Liver (tissue), 3 donors: ENCODE measurements around the gene KCTD5.

Experiments used
- ATF3 ChIP-seq: IDR thresholded peaks from 2 replicates; pipeline ENCODE4 v1.6.1; 2016; ENCODE audit warnings: antibody characterized with exemption
- CTCF ChIP-seq: fragments of 150-350 bp; IDR thresholded peaks from 2 replicates; pipeline ENCODE4 v1.5.1; 2017; ENCODE audit warnings: improper control_type of control experiment, low read depth, low read length; ENCODE audit not compliant: missing input control
- FOXA1 ChIP-seq: IDR thresholded peaks from 2 replicates; pipeline ENCODE4 v1.6.1; 2016; ENCODE audit warnings: antibody characterized with exemption
- FOXA2 ChIP-seq: IDR thresholded peaks from 2 replicates; pipeline ENCODE4 v1.6.1; 2016; ENCODE audit warnings: antibody characterized with exemption
- HNF4A ChIP-seq, 2 donors: conservative IDR thresholded peaks; 2 replicates each; pipeline ENCODE4 v1.6.1; 2016; ENCODE audit warnings: antibody characterized with exemption in 2 of 2, mild to moderate bottlenecking in 2 of 2
- JUND ChIP-seq, 2 donors: IDR thresholded peaks; 2 replicates each; pipeline ENCODE4 v1.6.1; 2016; ENCODE audit warnings: antibody characterized with exemption in 2 of 2
- RAD21 ChIP-seq, 2 donors: IDR thresholded peaks; 2 replicates each; pipeline ENCODE4 v1.6.1; 2016; ENCODE audit warnings: antibody characterized with exemption in 2 of 2, mild to moderate bottlenecking in 2 of 2
- RXRA ChIP-seq, 2 donors: IDR thresholded peaks; 2 replicates each; pipeline ENCODE4 v1.6.1; 2017 to 2018; ENCODE audit warnings: antibody characterized with exemption in 2 of 2, mild to moderate bottlenecking in 1 of 2
- SP1 ChIP-seq: IDR thresholded peaks from 2 replicates; pipeline ENCODE4 v1.6.1; 2018; ENCODE audit warnings: antibody characterized with exemption, mild to moderate bottlenecking
- TAF1 ChIP-seq: conservative IDR thresholded peaks from 2 replicates; pipeline ENCODE4 v1.6.1; 2016; ENCODE audit warnings: antibody characterized with exemption, mild to moderate bottlenecking
- YY1 ChIP-seq: IDR thresholded peaks from 2 replicates; pipeline ENCODE4 v1.6.1; 2016; ENCODE audit warnings: antibody characterized with exemption, mild to moderate bottlenecking
- TF ChIP-seq, protein P1 (sequence below): IDR thresholded peaks from 2 replicates; pipeline ENCODE4 v1.6.1; 2016; ENCODE audit warnings: antibody characterized with exemption, mild to moderate bottlenecking
- TF ChIP-seq, protein P2 (sequence below): IDR thresholded peaks from 2 replicates; pipeline ENCODE4 v1.6.1; 2016; ENCODE audit warnings: antibody characterized with exemption
- TF ChIP-seq, protein P3 (sequence below): IDR thresholded peaks from 2 replicates; pipeline ENCODE4 v1.6.1; 2016; ENCODE audit warnings: antibody characterized with exemption
- donor health status: healthy.
- donor health status: healthy.

- TF ChIP-seq CTCF = no peak
- TF ChIP-seq, protein P1, sequence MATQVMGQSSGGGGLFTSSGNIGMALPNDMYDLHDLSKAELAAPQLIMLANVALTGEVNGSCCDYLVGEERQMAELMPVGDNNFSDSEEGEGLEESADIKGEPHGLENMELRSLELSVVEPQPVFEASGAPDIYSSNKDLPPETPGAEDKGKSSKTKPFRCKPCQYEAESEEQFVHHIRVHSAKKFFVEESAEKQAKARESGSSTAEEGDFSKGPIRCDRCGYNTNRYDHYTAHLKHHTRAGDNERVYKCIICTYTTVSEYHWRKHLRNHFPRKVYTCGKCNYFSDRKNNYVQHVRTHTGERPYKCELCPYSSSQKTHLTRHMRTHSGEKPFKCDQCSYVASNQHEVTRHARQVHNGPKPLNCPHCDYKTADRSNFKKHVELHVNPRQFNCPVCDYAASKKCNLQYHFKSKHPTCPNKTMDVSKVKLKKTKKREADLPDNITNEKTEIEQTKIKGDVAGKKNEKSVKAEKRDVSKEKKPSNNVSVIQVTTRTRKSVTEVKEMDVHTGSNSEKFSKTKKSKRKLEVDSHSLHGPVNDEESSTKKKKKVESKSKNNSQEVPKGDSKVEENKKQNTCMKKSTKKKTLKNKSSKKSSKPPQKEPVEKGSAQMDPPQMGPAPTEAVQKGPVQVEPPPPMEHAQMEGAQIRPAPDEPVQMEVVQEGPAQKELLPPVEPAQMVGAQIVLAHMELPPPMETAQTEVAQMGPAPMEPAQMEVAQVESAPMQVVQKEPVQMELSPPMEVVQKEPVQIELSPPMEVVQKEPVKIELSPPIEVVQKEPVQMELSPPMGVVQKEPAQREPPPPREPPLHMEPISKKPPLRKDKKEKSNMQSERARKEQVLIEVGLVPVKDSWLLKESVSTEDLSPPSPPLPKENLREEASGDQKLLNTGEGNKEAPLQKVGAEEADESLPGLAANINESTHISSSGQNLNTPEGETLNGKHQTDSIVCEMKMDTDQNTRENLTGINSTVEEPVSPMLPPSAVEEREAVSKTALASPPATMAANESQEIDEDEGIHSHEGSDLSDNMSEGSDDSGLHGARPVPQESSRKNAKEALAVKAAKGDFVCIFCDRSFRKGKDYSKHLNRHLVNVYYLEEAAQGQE = no peak
- TF ChIP-seq, protein P2, sequence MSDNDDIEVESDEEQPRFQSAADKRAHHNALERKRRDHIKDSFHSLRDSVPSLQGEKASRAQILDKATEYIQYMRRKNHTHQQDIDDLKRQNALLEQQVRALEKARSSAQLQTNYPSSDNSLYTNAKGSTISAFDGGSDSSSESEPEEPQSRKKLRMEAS = no peak
- TF ChIP-seq, protein P3, sequence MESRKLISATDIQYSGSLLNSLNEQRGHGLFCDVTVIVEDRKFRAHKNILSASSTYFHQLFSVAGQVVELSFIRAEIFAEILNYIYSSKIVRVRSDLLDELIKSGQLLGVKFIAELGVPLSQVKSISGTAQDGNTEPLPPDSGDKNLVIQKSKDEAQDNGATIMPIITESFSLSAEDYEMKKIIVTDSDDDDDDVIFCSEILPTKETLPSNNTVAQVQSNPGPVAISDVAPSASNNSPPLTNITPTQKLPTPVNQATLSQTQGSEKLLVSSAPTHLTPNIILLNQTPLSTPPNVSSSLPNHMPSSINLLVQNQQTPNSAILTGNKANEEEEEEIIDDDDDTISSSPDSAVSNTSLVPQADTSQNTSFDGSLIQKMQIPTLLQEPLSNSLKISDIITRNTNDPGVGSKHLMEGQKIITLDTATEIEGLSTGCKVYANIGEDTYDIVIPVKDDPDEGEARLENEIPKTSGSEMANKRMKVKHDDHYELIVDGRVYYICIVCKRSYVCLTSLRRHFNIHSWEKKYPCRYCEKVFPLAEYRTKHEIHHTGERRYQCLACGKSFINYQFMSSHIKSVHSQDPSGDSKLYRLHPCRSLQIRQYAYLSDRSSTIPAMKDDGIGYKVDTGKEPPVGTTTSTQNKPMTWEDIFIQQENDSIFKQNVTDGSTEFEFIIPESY = no peak
- TF ChIP-seq JUND (IDR thresholded peaks at IDR 0.05) = no peak
- no peak for TF ChIP-seq ATF3
- TF ChIP-seq FOXA1 = no peak
- TF ChIP-seq RXRA (IDR thresholded peaks at IDR 0.05) = no peak
- no peak for TF ChIP-seq SP1
- no peak for TF ChIP-seq TAF1
- no peak for TF ChIP-seq YY1
- TF ChIP-seq RAD21 (IDR thresholded peaks at IDR 0.05) = no peak
- TF ChIP-seq FOXA2 = no peak
- no peak for TF ChIP-seq HNF4A (conservative IDR thresholded peaks at IDR 0.05)
Observed at GRCh38 chr16:2728034-2728433, 45.7 kb downstream of the KCTD5 start.
